Lower leg skin (tissue), 3 donors: ENCODE data around the gene ARPC4.

Experiments used
- POLR2A ChIP-seq, 2 donors: fragments of 450-650 bp; IDR thresholded peaks; one replicate each; pipeline ENCODE4 v1.6.1; 2016 to 2017; ENCODE audit warnings: antibody characterized with exemption in 2 of 2, mild to moderate bottlenecking in 1 of 2, moderate library complexity in 1 of 2
- TF ChIP-seq, protein P1 (sequence below), 3 donors: fragments of 450-650 bp; IDR thresholded peaks; one replicate each; pipeline ENCODE4 v1.5.1; 2016; ENCODE audit warnings: antibody characterized with exemption in 3 of 3, mild to moderate bottlenecking in 3 of 3, moderate library complexity in 2 of 3

DNA sequence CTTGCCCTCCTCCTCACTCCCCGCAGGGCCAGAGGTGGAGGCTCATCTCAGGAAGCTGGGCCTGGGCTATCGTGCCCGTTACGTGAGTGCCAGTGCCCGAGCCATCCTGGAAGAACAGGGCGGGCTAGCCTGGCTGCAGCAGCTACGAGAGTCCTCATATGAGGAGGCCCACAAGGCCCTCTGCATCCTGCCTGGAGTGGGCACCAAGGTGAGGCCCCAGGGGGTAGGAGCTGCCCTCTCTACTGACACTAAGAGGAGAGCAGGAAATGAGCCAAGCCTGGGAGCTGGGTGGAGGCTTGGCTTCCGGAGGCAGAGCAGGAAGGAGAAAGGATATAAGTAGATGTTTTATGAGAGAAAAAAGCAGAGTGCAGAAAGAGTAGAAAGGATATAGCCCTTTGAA lies 38.2 kb upstream of the ARPC4 start:
- no peak for TF ChIP-seq POLR2A (IDR thresholded peaks at IDR 0.05)
- TF ChIP-seq, protein P1, sequence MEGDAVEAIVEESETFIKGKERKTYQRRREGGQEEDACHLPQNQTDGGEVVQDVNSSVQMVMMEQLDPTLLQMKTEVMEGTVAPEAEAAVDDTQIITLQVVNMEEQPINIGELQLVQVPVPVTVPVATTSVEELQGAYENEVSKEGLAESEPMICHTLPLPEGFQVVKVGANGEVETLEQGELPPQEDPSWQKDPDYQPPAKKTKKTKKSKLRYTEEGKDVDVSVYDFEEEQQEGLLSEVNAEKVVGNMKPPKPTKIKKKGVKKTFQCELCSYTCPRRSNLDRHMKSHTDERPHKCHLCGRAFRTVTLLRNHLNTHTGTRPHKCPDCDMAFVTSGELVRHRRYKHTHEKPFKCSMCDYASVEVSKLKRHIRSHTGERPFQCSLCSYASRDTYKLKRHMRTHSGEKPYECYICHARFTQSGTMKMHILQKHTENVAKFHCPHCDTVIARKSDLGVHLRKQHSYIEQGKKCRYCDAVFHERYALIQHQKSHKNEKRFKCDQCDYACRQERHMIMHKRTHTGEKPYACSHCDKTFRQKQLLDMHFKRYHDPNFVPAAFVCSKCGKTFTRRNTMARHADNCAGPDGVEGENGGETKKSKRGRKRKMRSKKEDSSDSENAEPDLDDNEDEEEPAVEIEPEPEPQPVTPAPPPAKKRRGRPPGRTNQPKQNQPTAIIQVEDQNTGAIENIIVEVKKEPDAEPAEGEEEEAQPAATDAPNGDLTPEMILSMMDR (IDR thresholded peaks at IDR 0.05): no peak
